CD4-positive, alpha-beta T cell treated with Interferon gamma for 1 hour (primary cell): ENCODE results near the gene NCOA6.
A peak's percentile ranks its signal among the peaks of the same experiment; 100 is the strongest.
"Not testable (repeated sequence)": the region's sequence is repeated elsewhere in the genome, so short reads cannot be mapped to it uniquely, and the experiment has no call there.

Experiments used
- DNase-seq: peaks from one replicate; pipeline ENCODE4 v3.0.0-alpha.2; 2020

The NCOA6 gene

DNA sequence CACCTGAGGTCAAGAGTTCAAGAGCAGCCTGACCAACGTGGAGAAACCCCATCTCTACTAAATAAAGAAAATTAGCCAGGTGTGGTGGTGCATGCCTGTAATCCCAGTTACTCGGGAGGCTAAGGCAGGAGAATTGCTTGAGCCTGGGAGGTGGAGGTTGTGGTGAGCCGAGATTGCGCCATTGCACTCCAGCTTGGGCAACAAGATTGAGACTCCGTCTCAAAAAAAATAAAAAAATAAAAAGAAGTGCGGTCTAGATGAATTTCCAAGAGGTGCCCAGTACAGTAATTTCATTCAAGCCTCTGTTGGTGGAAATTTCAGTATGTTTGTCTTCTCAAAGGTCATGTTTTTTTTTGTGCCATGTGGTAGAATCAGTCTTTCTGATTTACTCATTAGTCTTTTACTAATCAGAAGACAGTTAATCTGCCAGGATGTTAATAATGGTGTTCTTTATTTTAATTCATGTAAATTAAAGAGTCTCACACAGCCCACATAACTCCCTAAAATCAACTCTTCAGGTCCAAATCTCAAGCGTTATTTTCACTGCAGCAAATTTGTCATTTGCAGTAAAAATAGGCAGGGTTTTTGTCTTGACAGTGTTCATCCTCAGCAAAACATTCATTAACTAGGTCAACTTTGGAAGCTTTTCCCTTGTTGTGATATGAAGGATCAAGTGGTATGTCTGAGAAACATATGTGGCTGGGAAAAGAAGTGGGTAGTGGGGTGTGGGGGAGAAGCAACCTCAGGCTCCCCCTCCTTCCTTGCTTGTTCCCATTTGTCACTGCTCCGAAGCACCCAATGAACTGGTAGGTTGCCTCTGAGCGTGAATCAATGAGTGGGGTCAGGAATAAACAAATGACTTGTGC, 108.0 kb downstream of the NCOA6 start:
- no peak for DNase-seq

- no peak for DNase-seq
Measured at GRCh38 chr20:34716921-34717229, 108.6 kb downstream of the NCOA6 start.

DNA sequence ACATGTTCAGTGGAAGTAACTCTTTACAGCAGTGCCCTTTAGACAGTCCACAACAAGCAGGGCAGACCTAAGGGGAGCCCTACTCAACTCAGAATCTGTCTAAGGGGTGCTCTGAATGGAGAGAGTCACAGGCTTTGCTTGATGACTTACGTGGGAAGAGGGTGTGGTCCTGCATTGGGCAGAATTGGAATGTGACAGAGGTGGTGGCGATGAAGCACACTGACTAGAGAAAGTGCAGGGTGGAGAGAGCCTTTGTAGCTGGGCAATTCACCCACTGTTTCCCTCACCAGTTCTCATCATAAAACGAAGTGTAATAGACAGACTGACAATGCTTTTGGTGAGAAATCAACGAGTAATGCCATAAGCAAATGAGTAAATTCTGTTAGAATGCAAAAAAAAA, 110.1 kb downstream of the NCOA6 start:
- DNase-seq, result no peak

DNA sequence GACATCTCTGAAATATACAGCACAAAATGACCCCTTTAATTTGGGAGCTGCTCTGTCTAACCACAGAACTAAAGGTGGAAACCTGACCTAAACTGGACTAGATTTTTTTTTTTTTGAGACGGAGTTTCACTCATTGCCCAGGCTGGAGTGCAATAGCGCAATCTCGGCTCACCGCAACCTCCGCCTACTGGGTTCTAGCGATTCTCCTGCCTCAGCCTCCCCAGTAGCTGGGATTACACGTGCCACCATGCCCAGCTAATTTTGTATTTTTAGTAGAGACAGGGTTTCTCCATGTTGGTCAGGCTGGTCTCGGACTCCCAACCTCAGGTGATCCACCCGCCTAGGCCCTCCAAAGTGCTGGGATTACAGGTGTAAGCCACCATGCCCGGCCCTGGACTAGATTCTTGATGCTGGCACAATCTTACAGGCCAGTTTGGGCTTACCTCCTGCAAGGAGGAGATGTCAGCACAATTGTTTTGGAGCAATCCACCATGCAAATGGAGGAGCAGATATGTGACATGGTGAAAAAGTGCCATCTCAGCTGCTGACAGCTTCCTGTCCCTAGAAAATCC, 111.4 kb downstream of the NCOA6 start:
- DNase-seq, result not testable (repeated sequence)

DNA sequence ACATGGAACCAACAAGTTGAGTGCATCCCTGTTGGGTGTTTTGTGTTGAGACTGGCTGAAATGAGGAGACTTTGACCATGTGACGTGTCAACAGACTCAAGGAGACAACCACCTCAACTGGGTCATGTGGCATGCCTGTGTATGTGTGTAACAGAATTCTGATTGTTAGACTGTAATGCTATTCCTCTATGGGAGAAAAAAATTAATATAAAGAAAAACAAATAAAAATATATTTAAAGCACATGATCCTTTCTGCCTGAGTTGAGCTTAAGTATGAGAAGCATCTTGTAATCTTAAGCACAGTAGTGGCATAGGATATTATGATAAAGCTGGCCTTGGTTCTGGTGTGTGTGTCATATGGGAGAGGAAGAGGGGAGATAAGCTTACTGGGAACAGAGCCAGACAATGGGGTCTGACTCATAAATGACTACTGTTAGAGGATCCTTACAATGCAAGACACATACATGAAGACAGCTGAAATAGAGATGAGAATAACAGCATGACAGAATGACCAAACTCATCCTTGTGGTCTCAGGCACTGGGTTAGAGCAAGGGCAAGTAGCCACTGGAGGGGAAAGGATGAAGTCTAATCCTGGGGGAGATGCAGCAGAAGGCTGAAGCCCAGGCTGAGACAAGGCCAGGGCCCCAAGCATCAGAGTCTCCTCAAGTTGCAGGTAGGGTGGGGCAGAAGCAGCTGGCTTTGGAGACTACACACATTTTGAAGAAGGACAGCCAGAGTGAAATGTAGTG, 112.1 kb downstream of the NCOA6 start:
- DNase-seq, result no peak

GRCh38 chr20:34712525-34713192, 112.8 kb downstream of the NCOA6 start:
- DNase-seq, result no peak

GRCh38 chr20:34711813-34712430, 113.5 kb downstream of the NCOA6 start:
- DNase-seq, result no peak

DNA sequence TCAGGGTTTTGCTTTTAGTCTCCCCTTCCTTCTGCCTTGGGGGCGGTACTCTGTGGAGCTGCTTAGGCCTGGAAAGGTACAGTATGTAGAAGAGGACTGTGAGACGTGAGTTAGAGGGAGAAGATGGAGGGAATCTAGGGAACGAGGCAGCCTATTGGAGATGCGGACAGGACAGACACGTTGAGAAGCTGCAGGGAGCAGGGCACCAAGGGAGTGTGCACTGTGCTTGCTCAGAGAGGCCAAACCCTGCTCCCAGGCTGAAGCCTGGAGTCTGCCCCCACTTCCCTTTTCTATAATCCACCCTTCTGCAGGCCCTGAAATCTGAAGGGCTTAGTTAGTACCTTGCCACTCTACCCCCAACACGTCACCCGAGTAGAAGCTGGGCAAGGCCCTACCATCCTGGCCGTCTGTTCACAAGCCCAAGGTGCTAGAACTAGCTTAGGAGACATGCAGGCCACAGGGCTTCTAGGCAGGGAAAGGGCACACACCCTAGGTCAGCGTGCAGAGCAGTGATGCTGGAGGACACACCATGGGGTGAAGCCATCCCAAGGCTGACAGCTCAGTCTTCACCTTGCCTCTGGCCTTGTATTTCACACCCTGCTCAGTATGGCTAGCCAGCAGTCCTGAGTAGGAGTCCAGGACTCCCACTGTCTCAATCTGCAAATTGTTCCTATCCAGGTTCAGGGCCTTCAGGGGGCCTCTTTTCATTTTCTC, 114.4 kb downstream of the NCOA6 start:
- DNase-seq, result no peak

GRCh38 chr20:34710568-34710839, 114.9 kb downstream of the NCOA6 start:
- DNase-seq, result no peak

DNA sequence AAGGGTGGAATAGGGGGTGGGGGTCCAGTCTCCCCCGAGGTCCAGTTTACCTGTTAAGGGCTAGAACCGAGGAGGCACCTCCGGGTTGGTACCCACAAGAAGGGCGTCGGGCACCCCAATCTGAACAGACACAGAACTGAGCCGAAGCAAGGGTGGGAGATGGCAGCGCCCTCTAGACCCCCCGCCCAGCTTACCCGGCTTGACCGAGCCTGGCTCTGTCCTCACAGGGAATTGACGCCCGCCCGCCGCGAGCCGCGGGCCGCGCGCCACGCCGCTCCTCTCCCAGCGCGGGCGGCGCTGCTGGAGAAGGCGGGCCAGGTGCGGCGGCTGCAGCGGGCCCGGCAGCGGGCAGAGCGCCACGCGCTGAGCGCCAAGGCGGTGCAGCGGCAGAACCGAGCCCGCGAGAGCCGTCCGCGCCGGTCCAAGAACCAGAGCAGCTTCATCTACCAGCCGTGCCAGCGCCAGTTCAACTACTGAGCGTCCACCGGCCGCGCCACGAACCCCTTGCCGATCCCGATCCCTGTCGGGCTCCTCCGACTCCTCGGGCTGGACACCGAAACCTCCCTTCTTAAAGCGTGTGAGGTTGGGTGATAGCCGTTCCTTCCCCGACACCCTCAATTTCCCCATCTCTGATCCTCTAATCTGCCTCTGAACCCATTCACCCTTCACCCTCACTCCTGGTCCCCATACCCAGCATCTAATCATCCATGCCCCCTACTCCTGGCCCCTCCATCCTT, 115.5 kb downstream of the NCOA6 start:
- DNase-seq, result no peak

DNA sequence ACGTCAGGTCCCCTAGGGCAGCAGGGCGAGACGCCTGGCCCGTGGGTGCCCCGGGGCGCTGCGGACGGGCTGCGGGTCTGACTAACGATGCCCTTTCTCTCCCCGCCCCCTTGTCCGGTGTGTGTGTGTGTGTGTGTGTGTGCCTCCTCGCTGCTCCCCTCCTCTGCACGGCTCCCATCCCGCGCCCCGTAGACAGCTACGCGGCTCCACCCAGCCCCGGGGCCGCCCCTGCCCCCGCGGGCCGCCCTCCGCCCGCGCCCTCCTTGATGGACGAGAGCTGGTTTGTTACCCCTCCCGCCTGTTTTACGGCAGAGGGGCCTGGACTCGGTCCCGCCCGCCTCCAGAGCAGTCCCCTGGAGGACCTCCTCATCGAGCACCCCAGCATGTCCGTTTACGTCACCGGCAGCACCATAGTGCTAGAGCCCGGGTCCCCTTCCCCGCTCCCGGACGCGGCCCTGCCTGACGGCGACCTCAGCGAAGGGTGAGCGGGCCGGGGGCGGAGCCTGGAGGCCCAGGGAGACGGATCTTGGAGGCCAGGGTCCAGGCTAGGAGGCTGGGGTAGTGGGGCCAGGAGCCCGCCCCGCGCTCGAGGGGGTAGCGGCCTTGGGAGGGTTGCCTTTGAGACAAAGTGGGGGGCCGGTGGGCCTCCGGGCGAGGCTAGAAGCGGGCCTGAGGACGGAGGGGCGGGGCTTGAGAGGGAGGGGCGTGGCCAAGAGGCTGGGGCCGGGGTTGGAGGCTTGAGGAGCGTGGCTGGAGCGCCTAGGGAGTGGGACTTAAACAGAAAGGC, 116.2 kb downstream of the NCOA6 start:
- peak; percentile 83 for DNase-seq

- peak; percentile 50 for DNase-seq
Measured at GRCh38 chr20:34708621-34709043, 116.8 kb downstream of the NCOA6 start.

GRCh38 chr20:34706912-34707784, 118.3 kb downstream of the NCOA6 start:
- DNase-seq, result no peak

DNA sequence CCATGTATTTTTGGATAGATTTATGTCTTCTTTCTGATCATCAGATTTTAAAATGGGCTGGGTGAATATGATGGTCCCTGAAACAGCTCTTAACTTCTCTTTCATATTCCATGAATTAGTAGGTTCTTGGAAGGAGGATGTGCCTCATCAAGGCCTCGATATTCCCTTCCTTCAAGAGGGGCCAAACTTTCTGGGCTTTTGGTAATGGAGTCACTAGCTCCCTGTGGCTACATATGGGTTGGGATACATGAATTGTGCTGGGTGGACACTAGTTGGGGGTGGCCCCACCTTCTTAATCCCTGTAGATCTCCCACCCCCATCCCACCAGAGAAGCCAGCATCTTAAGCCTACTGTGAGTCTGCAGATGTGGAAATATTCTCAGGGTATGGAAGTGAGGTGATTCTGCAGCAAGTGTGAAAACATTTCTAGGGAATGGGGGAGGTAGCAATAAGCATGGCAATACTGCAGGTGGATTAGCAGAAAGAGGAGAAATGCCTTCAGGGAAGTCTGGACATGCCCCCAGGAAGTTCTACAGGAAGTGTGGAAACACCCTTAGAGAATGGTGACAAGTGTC, 119.1 kb downstream of the NCOA6 start:
- no peak for DNase-seq

- DNase-seq, result peak; percentile 19
Measured at GRCh38 chr20:34705397-34706301, 119.8 kb downstream of the NCOA6 start.

- DNase-seq, result no peak
Measured at GRCh38 chr20:34705008-34705396, 120.4 kb downstream of the NCOA6 start.

GRCh38 chr20:34704177-34705007, 121.1 kb downstream of the NCOA6 start, which contains the start of gene TP53INP2:
Gene TP53INP2 (plus strand): TSS chr20:34704344. CDS start chr20:34708740, 4,396 bp downstream.
- DNase-seq, result peak; percentile 94
